ENCODE results near the gene MSMP. TPM values are rescaled to one million over a fixed set of nuclear protein-coding genes. Genes with fewer than 3 reads are reported as not detected.

The MSMP gene
- total RNA-seq, 1 donor from 2014 or later = not detected

DNA sequence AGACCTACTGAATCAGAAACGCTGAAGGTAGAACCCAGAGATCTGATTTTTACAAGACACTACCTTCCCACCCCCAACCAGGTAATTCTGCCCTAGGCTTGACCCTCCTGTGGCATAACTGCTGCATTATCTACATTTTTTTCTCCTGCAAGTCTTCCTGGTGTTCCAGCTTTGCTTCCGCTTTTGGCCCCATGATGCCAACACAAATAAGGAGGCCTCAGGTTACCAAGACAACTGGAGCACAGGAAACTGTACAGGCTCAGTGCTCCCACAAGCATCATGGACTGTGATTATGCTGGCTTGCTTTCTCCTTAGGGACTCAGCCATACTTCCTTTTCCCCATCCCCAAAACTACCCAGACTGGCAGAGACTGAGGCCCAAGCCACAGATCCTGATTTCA, 6.6 kb upstream of the MSMP start:
- Histone ChIP-seq H3F3A (ENCODE audit: low read depth) (peaks cover 43% of the 10 kb centered on the region), H2AFZ (replicated peaks) (no peak overlapping the region), H3K79me2 (ENCODE audit: low read depth) (peaks cover 80% of the 10 kb centered on the region), H3K36me3 (no peaks in the 10 kb centered on the region), H3K4me1 (peaks cover 32% of the 10 kb centered on the region), H3K4me2 (no peak overlapping the region), H4K20me1 (ENCODE audit: low read depth) (peaks cover 11% of the 10 kb centered on the region), H3K9ac (no peak overlapping the region), H3K9me3 (ENCODE audit: low read depth) (no peaks in the 10 kb centered on the region), H3K27me3 (no peaks in the 10 kb centered on the region), H3K4me3 (no peak overlapping the region), H3K27ac (no peak overlapping the region)
- DNase-seq (ENCODE audit: low spot score) = no peak
- no peaks in the 10 kb centered on the region for H3K9me3 Mint-ChIP-seq
- H3K4me1 Mint-ChIP-seq = peaks cover 27% of the 10 kb centered on the region
- TF ChIP-seq, protein P1, sequence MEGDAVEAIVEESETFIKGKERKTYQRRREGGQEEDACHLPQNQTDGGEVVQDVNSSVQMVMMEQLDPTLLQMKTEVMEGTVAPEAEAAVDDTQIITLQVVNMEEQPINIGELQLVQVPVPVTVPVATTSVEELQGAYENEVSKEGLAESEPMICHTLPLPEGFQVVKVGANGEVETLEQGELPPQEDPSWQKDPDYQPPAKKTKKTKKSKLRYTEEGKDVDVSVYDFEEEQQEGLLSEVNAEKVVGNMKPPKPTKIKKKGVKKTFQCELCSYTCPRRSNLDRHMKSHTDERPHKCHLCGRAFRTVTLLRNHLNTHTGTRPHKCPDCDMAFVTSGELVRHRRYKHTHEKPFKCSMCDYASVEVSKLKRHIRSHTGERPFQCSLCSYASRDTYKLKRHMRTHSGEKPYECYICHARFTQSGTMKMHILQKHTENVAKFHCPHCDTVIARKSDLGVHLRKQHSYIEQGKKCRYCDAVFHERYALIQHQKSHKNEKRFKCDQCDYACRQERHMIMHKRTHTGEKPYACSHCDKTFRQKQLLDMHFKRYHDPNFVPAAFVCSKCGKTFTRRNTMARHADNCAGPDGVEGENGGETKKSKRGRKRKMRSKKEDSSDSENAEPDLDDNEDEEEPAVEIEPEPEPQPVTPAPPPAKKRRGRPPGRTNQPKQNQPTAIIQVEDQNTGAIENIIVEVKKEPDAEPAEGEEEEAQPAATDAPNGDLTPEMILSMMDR (IDR thresholded peaks at IDR 0.05) = no peak
- TF ChIP-seq EZH2phosphoT487 (IDR thresholded peaks at IDR 0.05) (no peak), EZH2 (IDR thresholded peaks at IDR 0.05) (no peak)
- H3K36me3 Mint-ChIP-seq = peaks cover 5% of the 10 kb centered on the region
- no peaks in the 10 kb centered on the region for H3K27me3 Mint-ChIP-seq (ENCODE audit: insufficient read depth, low read depth)
- no peak overlapping the region for H3K27ac Mint-ChIP-seq
- H3K4me3 Mint-ChIP-seq = no peak overlapping the region

DNA sequence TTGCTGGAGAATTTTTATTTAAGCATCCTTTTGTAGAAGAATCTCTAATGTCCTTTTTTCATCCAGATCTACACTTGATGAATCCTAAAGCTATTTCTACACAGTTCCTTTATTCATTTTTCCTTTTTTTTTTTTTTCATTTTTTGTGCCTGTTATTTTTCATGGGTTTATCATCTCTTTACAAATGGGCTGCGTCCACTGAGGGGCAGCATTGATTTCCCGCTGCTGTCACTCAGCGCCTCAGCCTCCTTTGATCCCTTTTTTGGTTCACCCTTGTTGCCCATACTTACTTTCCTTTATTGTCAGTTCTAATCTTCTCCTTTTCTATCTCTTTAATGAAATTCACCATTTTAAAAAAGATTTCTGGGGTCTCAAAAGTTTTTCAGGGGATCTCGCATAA, 5.7 kb upstream of the MSMP start:
- H3K27me3 Mint-ChIP-seq (ENCODE audit: insufficient read depth, low read depth) = no peaks in the 10 kb centered on the region
- Histone ChIP-seq H4K20me1 (ENCODE audit: low read depth) (peaks cover 11% of the 10 kb centered on the region), H3K36me3 (no peaks in the 10 kb centered on the region), H3K79me2 (ENCODE audit: low read depth) (peaks cover 71% of the 10 kb centered on the region), H3K4me1 (peaks cover 32% of the 10 kb centered on the region), H3K27me3 (no peaks in the 10 kb centered on the region), H3K4me3 (no peak overlapping the region), H3K9ac (no peak overlapping the region), H3K4me2 (no peak overlapping the region), H3F3A (ENCODE audit: low read depth) (peaks cover 42% of the 10 kb centered on the region), H3K9me3 (ENCODE audit: low read depth) (no peaks in the 10 kb centered on the region), H2AFZ (replicated peaks) (no peak overlapping the region), H3K27ac (no peak overlapping the region)
- no peak overlapping the region for H3K4me3 Mint-ChIP-seq
- H3K4me1 Mint-ChIP-seq = peaks cover 27% of the 10 kb centered on the region
- no peaks in the 10 kb centered on the region for H3K9me3 Mint-ChIP-seq
- TF ChIP-seq, protein P1 (IDR thresholded peaks at IDR 0.05) = no peak
- no peak for TF ChIP-seq EZH2phosphoT487 (IDR thresholded peaks at IDR 0.05)
- no peak for TF ChIP-seq EZH2 (IDR thresholded peaks at IDR 0.05)
- peaks cover 12% of the 10 kb centered on the region for H3K36me3 Mint-ChIP-seq
- no peak overlapping the region for H3K27ac Mint-ChIP-seq
- no peak for DNase-seq (ENCODE audit: low spot score)

DNA sequence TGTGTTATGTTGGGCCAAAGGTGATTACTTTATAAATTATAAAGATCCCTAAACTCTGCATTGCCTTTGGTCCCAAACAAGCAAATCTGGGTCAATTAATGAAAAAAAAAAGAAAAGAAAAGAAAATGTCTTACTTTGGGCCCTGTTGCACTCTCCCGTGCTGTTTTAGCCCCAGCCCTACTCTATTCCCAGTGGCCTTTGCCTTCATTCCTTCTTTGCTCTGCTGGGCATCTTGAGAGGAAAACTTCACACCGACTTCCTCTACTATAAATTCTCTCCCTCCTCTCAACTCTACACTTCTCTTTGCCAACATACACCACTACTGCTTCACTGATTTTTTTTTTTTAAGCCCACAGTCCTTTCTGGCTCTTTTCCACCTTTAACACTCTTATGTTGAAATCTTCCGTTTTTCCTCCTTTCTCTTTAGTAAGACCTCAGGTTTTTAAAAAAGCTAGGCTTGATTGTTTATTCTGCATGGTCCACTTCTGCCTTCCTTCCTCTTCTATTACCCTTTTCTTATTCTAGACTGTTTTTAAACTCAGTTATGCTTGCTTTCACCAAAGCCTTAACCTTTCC, 4.5 kb upstream of the MSMP start:
- TF ChIP-seq, protein P1 (IDR thresholded peaks at IDR 0.05) = no peak
- no peak for TF ChIP-seq EZH2phosphoT487 (IDR thresholded peaks at IDR 0.05)
- no peak for TF ChIP-seq EZH2 (IDR thresholded peaks at IDR 0.05)
- Histone ChIP-seq H3K9ac (no peak overlapping the region), H3K27me3 (no peaks in the 10 kb centered on the region), H3K4me2 (peak overlapping the region; percentile 94), H3K4me3 (peak overlapping the region; percentile 68), H3K27ac (no peak overlapping the region), H3F3A (ENCODE audit: low read depth) (peaks cover 41% of the 10 kb centered on the region), H4K20me1 (ENCODE audit: low read depth) (peaks cover 11% of the 10 kb centered on the region), H2AFZ (replicated peaks) (no peak overlapping the region), H3K9me3 (ENCODE audit: low read depth) (no peaks in the 10 kb centered on the region), H3K79me2 (ENCODE audit: low read depth) (peaks cover 60% of the 10 kb centered on the region), H3K36me3 (no peaks in the 10 kb centered on the region), H3K4me1 (peaks cover 32% of the 10 kb centered on the region)
- H3K27me3 Mint-ChIP-seq (ENCODE audit: insufficient read depth, low read depth) = no peaks in the 10 kb centered on the region
- peaks cover 20% of the 10 kb centered on the region for H3K36me3 Mint-ChIP-seq
- peak overlapping the region; percentile 61 for H3K4me3 Mint-ChIP-seq
- DNase-seq (ENCODE audit: low spot score) = no peak
- no peak overlapping the region for H3K27ac Mint-ChIP-seq
- H3K4me1 Mint-ChIP-seq = peaks cover 27% of the 10 kb centered on the region
- no peaks in the 10 kb centered on the region for H3K9me3 Mint-ChIP-seq

Measured in neural progenitor cell (in vitro differentiated cells).